Measurements from ENCODE around the gene SHISA4.

GRCh38 chr1:201942129-201942495 lies 53.4 kb downstream of the SHISA4 start:
- TF ChIP-seq POLR2AphosphoS5 (IDR thresholded peaks at IDR 0.05) (no peak), POLR2A (IDR thresholded peaks at IDR 0.05) (no peak), CTCF (IDR thresholded peaks at IDR 0.05) (no peak), EP300 (IDR thresholded peaks at IDR 0.05; ENCODE audit: low read depth) (no peak)
